ENCODE measurements around the gene ZNF451.

ZNF451 gene

DNA sequence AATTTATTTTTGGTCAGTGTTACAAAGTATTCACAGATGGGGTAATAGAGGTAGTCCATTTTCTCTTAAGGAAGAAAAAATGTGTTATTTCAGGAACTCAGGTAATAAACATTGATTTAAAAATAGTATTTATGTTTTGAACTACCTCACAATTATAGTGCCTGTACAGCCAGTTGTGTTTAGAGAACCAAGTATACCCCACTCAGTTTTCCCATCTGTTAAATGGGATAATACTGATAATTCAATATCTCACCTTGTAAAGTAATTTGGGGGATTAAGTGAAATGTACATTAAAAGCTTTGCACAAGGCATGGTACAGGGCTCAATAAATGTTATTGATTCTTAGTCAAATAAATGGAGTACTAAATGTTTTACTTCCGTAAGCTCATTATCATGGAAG is 4.7 kb downstream of the ZNF451 start:
- Histone ChIP-seq H3K9ac (ENCODE audit: low read length) (no peak overlapping the region), H3K4me3 (ENCODE audit: insufficient read depth, low read length, poor library complexity, severe bottlenecking) (no peak overlapping the region), H3F3A (ENCODE audit: insufficient read depth) (no peaks in the 10 kb centered on the region; the same call in 1 of the 2 replicates), H3K9me2 (replicated peaks; ENCODE audit: insufficient read depth, low read length) (no peaks in the 10 kb centered on the region), H3K27me3 (ENCODE audit: low read length) (no peaks in the 10 kb centered on the region), H3K27ac (ENCODE audit: low read depth, low read length) (no peak overlapping the region), H4K20me1 (ENCODE audit: low read depth, low read length) (peaks cover 40% of the 10 kb centered on the region), H3K79me2 (ENCODE audit: insufficient read depth, low read length) (peaks cover 83% of the 10 kb centered on the region), H3K9me3 (ENCODE audit: insufficient read depth, low read length) (no peaks in the 10 kb centered on the region), H3K36me3 (ENCODE audit: low read length) (peaks cover 48% of the 10 kb centered on the region), H3K4me2 (ENCODE audit: low read depth, low read length, poor library complexity, severe bottlenecking) (no peak overlapping the region), H2AFZ (ENCODE audit: low read depth, low read length, severe bottlenecking) (no peak overlapping the region)
- TF ChIP-seq EZH2phosphoT487 (conservative IDR thresholded peaks at IDR 0.05; ENCODE audit: low read length): no peak
- TF ChIP-seq, protein P1, sequence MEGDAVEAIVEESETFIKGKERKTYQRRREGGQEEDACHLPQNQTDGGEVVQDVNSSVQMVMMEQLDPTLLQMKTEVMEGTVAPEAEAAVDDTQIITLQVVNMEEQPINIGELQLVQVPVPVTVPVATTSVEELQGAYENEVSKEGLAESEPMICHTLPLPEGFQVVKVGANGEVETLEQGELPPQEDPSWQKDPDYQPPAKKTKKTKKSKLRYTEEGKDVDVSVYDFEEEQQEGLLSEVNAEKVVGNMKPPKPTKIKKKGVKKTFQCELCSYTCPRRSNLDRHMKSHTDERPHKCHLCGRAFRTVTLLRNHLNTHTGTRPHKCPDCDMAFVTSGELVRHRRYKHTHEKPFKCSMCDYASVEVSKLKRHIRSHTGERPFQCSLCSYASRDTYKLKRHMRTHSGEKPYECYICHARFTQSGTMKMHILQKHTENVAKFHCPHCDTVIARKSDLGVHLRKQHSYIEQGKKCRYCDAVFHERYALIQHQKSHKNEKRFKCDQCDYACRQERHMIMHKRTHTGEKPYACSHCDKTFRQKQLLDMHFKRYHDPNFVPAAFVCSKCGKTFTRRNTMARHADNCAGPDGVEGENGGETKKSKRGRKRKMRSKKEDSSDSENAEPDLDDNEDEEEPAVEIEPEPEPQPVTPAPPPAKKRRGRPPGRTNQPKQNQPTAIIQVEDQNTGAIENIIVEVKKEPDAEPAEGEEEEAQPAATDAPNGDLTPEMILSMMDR (IDR thresholded peaks at IDR 0.05; ENCODE audit: insufficient read depth, low read length, poor library complexity, severe bottlenecking): no peak

DNA sequence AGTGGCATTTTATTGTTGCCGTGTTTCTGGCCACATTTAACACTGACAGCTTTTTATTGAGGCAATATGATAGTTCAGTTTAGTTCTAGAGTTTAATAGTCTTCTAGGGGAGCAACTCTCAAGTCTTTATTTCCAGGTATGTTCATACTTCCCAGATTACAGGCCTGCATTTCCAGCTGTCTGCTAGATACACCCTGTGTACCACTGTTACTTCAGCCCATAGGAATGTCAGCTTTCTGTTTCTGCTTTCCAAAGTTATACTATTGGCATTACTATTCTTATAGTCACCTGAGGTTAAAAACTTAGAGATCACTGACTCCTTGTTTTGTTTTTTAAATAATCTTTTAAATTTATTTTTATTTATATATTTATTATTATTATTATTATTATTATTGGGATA is 7.6 kb downstream of the ZNF451 start:
- Histone ChIP-seq H4K20me1 (ENCODE audit: low read depth, low read length) (peaks cover 41% of the 10 kb centered on the region), H3F3A (ENCODE audit: insufficient read depth) (no peaks in the 10 kb centered on the region; the same call in 1 of the 2 replicates), H3K9ac (ENCODE audit: low read length) (no peak overlapping the region), H3K9me3 (ENCODE audit: insufficient read depth, low read length) (no peaks in the 10 kb centered on the region), H3K4me2 (ENCODE audit: low read depth, low read length, poor library complexity, severe bottlenecking) (no peak overlapping the region), H3K27ac (ENCODE audit: low read depth, low read length) (no peak overlapping the region), H3K36me3 (ENCODE audit: low read length) (peaks cover 65% of the 10 kb centered on the region), H2AFZ (ENCODE audit: low read depth, low read length, severe bottlenecking) (no peak overlapping the region), H3K9me2 (replicated peaks; ENCODE audit: insufficient read depth, low read length) (no peaks in the 10 kb centered on the region), H3K4me3 (ENCODE audit: insufficient read depth, low read length, poor library complexity, severe bottlenecking) (no peak overlapping the region), H3K79me2 (ENCODE audit: insufficient read depth, low read length) (peaks cover 98% of the 10 kb centered on the region), H3K27me3 (ENCODE audit: low read length) (no peaks in the 10 kb centered on the region)
- TF ChIP-seq EZH2phosphoT487 (conservative IDR thresholded peaks at IDR 0.05; ENCODE audit: low read length): no peak
- TF ChIP-seq, protein P1 (IDR thresholded peaks at IDR 0.05; ENCODE audit: insufficient read depth, low read length, poor library complexity, severe bottlenecking): no peak

DNA sequence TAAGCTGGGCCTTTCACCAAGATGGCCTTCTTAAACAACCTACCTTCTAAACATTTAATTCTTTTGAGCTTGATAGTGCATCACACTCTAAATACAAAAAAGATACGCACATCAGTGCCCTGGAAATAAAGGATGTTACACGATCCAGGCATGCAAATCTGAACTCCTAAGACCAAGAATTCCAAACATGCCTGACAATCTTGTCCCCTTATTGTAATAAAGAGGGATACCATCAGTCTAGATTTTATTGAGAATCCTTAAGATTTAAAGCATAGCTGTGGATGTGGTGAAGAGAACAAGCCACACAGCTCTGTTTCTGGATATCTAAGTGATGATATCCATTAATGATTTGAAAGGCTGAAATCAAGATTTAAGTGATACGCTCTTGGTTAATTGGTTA is 13.0 kb downstream of the ZNF451 start:
- Histone ChIP-seq H3F3A (ENCODE audit: insufficient read depth) (peaks cover under 1% of the 10 kb centered on the region; the same call in 1 of the 2 replicates), H3K9me2 (replicated peaks; ENCODE audit: insufficient read depth, low read length) (no peaks in the 10 kb centered on the region), H3K9me3 (ENCODE audit: insufficient read depth, low read length) (no peaks in the 10 kb centered on the region), H2AFZ (ENCODE audit: low read depth, low read length, severe bottlenecking) (no peak overlapping the region), H3K36me3 (ENCODE audit: low read length) (peaks cover 85% of the 10 kb centered on the region), H4K20me1 (ENCODE audit: low read depth, low read length) (peaks cover 50% of the 10 kb centered on the region), H3K27ac (ENCODE audit: low read depth, low read length) (no peak overlapping the region), H3K79me2 (ENCODE audit: insufficient read depth, low read length) (peaks cover 96% of the 10 kb centered on the region), H3K4me3 (ENCODE audit: insufficient read depth, low read length, poor library complexity, severe bottlenecking) (no peak overlapping the region), H3K9ac (ENCODE audit: low read length) (no peak overlapping the region), H3K4me2 (ENCODE audit: low read depth, low read length, poor library complexity, severe bottlenecking) (no peak overlapping the region), H3K27me3 (ENCODE audit: low read length) (no peaks in the 10 kb centered on the region)
- no peak for TF ChIP-seq EZH2phosphoT487 (conservative IDR thresholded peaks at IDR 0.05; ENCODE audit: low read length)
- TF ChIP-seq, protein P1 (IDR thresholded peaks at IDR 0.05; ENCODE audit: insufficient read depth, low read length, poor library complexity, severe bottlenecking): no peak

Data from SU-DHL-6 (cell line).